NT2/D1 (cell line): Measurements from ENCODE around the gene AARS2.

Experiments used
- DNase-seq: peaks from one replicate; pipeline ENCODE4 v3.0.0-alpha.2; 2011; ENCODE audit warnings: low read depth, low spot score
- H3K27me3 ChIP-seq: 2 replicates; pipeline ENCODE4 v1.6.0; 2011; ENCODE audit warnings: mild to moderate bottlenecking; ENCODE audit not compliant: insufficient read length, insufficient read depth
- H3K36me3 ChIP-seq: 2 replicates; pipeline ENCODE4 v1.6.1; 2011; ENCODE audit warnings: mild to moderate bottlenecking, low read length, mixed read lengths; ENCODE audit not compliant: insufficient read depth, insufficient read length
- H3K4me1 ChIP-seq: 2 replicates; pipeline ENCODE4 v1.5.1; 2011; ENCODE audit not compliant: insufficient read depth, insufficient read length
- H3K4me3 ChIP-seq: 2 replicates; pipeline ENCODE4 v1.5.1; 2011; ENCODE audit warnings: low read depth; ENCODE audit not compliant: insufficient read length
- H3K9ac ChIP-seq: 2 replicates; pipeline ENCODE4 v1.6.0; 2011; ENCODE audit warnings: low read depth; ENCODE audit not compliant: insufficient read length
- H3K9me3 ChIP-seq: 2 replicates; pipeline ENCODE4 v1.5.1; 2011; ENCODE audit warnings: mild to moderate bottlenecking, low read length; ENCODE audit not compliant: insufficient read depth
- SUZ12 ChIP-seq: IDR thresholded peaks from 2 replicates; pipeline ENCODE4 v1.6.1; 2011; ENCODE audit not compliant: insufficient read length, insufficient read depth; ENCODE audit errors: extremely low read depth
- YY1 ChIP-seq: IDR thresholded peaks from 2 replicates; pipeline ENCODE4 v1.6.1; 2011; ENCODE audit not compliant: insufficient read length, insufficient read depth
- ZNF274 ChIP-seq: IDR thresholded peaks from 2 replicates; pipeline ENCODE4 v1.6.1; 2011; ENCODE audit warnings: mild to moderate bottlenecking, low read depth, low read length

AARS2 gene

GRCh38 chr6:44255105-44255808 is 57.9 kb downstream of the AARS2 start:
- Histone ChIP-seq H3K36me3 (peaks cover 84% of the 10 kb centered on the region), H3K9me3 (no peaks in the 10 kb centered on the region), H3K27me3 (no peaks in the 10 kb centered on the region), H3K4me3 (no peak overlapping the region), H3K4me1 (peaks cover 3% of the 10 kb centered on the region), H3K9ac (peak overlapping the region; percentile 11)
- TF ChIP-seq ZNF274 (no peak), SUZ12 (no peak), YY1 (no peak)
- DNase-seq, result no peak

GRCh38 chr6:44254191-44255104 is 58.7 kb downstream of the AARS2 start:
- H3K36me3 ChIP-seq, result peaks cover 84% of the 10 kb centered on the region
- TF ChIP-seq ZNF274, result no peak
- no peak for TF ChIP-seq SUZ12
- TF ChIP-seq YY1, result no peak
- H3K9me3 ChIP-seq, result no peaks in the 10 kb centered on the region
- H3K27me3 ChIP-seq, result no peaks in the 10 kb centered on the region
- peaks cover 3% of the 10 kb centered on the region for H3K4me1 ChIP-seq
- no peak overlapping the region for H3K4me3 ChIP-seq
- H3K9ac ChIP-seq, result no peak overlapping the region
- no peak for DNase-seq

- Histone ChIP-seq H3K9me3 (no peaks in the 10 kb centered on the region), H3K9ac (no peak overlapping the region), H3K4me3 (no peak overlapping the region), H3K27me3 (no peaks in the 10 kb centered on the region), H3K36me3 (peaks cover 85% of the 10 kb centered on the region), H3K4me1 (peaks cover 3% of the 10 kb centered on the region)
- DNase-seq, result no peak
- TF ChIP-seq ZNF274, result no peak
- TF ChIP-seq YY1, result no peak
- TF ChIP-seq SUZ12, result no peak
Measured at GRCh38 chr6:44253307-44254101, 59.6 kb downstream of the AARS2 start.

- no peak for TF ChIP-seq SUZ12
- no peaks in the 10 kb centered on the region for H3K4me1 ChIP-seq
- H3K36me3 ChIP-seq, result peaks cover 91% of the 10 kb centered on the region
- H3K9ac ChIP-seq, result no peak overlapping the region
- no peaks in the 10 kb centered on the region for H3K27me3 ChIP-seq
- H3K4me3 ChIP-seq, result no peak overlapping the region
- H3K9me3 ChIP-seq, result no peaks in the 10 kb centered on the region
- no peak for DNase-seq
Measured at GRCh38 chr6:44251576-44252524, 61.3 kb downstream of the AARS2 start.

DNA sequence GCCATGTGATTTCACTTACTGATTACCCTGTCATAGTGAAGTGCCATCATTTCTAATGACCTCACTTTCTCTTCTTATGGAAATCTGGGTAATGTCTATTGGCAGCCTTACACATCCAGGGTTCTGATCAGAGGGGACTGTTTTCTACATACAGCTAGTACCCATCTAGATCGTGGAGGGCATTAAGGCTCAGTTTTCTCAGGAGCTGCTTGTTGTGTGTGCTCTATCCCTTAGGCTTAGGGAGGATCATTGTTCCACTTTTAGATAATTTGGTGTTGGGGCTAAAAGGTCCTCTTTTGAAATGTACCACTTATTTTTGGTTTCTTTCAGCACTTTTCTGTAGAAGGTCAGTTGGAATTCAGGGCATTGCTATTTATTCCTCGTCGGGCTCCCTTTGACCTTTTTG is 62.4 kb downstream of the AARS2 start:
- no peak overlapping the region for H3K4me3 ChIP-seq
- TF ChIP-seq ZNF274 (no peak), SUZ12 (no peak), YY1 (no peak)

GRCh38 chr6:44250067-44250717 is 63.0 kb downstream of the AARS2 start:
- no peak for DNase-seq
- Histone ChIP-seq H3K9ac (no peak overlapping the region), H3K36me3 (peaks cover 79% of the 10 kb centered on the region)

More for the DNA sequence above, 62.4 kb downstream of the AARS2 start:
- Histone ChIP-seq H3K4me1 (no peaks in the 10 kb centered on the region), H3K27me3 (no peaks in the 10 kb centered on the region), H3K36me3 (peaks cover 84% of the 10 kb centered on the region), H3K9ac (no peak overlapping the region), H3K9me3 (no peaks in the 10 kb centered on the region)
- DNase-seq, result no peak

More at GRCh38 chr6:44250067-44250717, 63.0 kb downstream of the AARS2 start:
- TF ChIP-seq YY1, result no peak
- TF ChIP-seq SUZ12, result no peak
- TF ChIP-seq ZNF274, result no peak
- no peak overlapping the region for H3K4me3 ChIP-seq
- H3K27me3 ChIP-seq, result no peaks in the 10 kb centered on the region
- H3K9me3 ChIP-seq, result no peaks in the 10 kb centered on the region
- H3K4me1 ChIP-seq, result no peaks in the 10 kb centered on the region
